GM19452 (cell line): ENCODE data around the gene AXIN2.
"Not testable (repeated sequence)": the region's sequence is repeated elsewhere in the genome, so short reads cannot be mapped to it uniquely, and the experiment has no call there.

Source experiments
- ATAC-seq: cut with Tn5 transposase; IDR thresholded peaks from one replicate; pipeline ENCODE4 v1.9.1; 2021; ENCODE audit not compliant: unreplicated experiment

AXIN2 gene

DNA sequence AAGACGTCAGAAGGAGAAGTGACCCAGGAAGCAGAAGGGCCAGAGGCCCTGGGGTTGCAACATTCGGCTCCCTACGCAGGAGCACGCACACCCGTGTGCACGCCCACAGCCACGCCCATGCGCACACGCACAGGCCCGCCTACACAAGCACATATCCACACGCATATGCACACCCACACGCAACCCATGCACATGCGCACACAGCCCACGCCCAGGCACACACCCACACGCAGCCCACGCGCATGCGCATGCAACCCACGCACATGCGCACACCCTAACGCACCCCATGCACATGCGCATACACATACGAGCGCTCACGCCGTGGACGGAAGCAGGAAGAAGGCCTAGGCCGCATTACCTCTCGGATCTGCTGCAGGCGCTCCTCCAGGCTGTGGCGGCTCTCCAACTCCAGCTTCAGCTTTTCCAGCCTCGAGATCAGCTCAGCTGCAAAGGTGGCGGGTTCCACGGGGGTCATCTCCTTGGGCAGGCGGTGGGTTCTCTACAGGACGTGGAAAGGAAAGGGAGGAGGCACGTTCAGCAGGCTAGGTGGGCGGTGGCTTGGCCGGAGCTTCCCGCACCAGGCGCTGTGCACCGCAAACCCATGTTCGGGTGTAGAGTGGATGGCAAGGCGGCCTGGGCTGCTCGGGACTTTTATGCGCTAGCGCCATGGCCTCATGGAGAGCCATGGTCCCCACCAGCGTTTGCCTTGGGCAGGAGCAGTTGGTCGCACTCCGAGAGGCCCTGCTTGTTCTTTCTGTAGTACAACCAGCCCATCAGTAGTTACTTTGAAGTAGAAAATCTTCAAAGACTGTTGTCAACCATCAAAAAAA lies 23.4 kb downstream of the AXIN2 start:
- no peak for ATAC-seq

DNA sequence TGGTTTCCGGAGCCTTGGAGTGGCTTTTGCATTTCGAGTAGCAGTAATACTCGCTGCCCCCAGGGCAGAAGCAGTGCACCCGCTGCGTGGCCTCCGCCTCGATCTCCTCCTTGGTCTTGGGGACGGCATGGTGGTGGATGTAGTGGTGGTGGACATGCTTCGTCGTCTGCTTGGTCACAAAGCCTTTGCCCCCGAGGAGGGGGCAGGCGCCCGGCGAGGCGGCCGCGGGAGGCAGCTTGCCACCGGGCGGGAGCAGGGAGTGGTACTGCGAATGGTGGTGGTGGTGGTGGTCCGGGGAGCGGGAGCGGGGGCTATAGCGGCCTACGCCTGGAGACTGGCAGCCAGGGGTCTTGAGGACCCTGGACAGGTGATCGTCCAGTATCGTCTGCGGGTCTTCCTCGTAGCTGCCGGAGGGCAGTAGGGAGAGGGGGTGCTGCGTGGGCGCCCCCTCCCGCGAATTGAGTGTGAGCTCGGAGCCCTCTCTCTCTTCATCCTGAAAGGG lies 24.1 kb downstream of the AXIN2 start:
- ATAC-seq = no peak

DNA sequence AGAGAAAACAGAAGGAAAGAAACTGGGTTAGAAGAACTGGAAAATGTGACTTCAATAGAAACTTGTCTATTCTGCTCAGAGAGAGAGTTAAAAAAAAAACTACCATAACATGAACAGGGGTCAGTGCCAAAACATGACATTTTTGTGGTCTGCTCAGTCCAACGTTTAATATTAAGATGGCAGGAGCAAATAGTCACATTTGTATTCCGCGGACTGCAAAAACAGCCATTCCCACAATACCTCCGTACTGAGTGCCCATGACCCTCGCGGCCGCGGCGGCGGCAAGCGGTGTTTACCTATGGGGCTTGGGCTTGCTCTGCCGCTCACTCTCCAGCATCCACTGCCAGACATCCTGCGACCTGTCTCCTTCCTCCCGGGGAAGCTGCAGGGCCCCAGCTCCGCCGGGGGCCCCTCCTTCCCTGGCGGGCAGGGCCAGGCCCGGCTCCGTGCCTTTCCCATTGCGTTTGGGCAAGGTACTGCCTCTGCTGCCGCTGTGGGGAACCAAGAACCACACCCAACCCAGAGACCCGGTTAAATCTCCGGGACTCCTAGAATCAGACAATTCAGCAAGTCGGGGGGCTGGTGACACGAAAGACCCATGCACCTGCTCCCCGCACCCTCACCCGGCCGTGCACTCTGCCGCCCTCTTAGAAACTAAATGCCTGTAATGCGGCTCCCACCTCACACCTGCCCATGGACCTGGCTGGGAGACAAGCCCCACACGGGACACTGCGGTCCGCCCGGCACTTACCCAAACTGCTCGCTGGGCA lies 24.7 kb downstream of the AXIN2 start:
- no peak for ATAC-seq

DNA sequence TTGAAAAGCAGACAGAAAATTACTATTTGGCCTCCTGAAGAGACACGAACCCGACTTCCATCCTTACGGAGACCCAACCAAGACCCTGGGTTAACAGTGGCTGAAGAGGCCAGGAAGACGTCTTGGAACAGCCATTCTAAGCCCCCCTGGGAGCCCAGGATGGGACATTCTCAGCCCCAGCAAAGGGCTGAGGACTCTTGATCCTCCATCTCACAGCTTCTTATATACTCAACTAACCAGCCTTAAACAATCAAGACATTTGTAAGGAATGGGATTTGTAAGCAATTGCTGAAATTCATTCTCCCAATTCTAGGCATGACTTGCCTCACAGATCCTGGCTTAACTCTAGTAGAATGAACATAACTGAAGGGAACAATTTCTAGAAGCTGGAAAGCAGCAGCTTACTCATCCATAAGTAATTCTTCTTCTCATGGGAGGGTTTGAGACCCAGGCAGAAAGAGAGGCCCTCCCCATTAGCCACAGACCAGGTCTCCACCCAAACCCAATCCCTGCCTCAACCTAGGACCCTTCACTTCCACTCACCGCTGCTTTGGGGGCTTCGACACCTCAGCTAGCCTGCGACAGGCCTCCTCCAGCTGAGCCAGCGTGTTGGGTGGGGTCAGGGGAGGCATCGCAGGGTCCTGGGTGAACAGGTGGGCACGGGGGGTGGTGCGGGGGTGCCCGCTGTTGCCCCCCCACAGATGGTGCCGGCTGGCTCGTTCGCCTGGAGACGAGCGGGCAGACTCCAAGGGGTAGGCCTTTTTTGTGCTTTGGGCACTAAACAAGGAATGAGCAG lies 25.5 kb downstream of the AXIN2 start:
- no peak for ATAC-seq

DNA sequence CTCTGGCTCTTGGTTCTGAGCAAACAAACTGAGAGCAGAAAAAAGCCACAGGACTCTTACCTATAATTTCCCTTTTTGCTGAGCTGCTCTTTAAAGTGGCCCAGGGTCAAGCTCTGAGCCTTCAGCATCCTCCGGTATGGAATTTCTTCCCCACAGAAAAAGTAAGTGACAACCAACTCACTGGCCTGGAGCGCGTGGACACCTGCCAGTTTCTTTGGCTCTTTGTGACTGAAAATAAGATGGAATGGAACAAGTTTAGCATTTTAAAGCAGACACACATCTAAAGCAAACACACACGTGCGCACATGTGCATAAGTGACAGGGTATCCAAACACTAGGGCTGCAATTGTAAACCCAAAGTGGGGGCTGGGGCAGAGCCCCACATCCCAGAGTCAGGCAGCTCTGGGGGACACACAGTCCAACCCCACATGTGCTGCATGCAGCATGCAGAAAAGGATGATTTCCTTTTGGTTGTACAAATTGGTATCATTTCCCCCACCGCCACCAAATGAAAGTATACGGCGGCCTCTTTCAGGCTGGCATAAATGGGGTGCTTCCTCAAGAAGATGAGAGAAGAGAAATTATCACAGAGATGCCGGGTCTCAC lies 27.5 kb downstream of the AXIN2 start:
- ATAC-seq = no peak

DNA sequence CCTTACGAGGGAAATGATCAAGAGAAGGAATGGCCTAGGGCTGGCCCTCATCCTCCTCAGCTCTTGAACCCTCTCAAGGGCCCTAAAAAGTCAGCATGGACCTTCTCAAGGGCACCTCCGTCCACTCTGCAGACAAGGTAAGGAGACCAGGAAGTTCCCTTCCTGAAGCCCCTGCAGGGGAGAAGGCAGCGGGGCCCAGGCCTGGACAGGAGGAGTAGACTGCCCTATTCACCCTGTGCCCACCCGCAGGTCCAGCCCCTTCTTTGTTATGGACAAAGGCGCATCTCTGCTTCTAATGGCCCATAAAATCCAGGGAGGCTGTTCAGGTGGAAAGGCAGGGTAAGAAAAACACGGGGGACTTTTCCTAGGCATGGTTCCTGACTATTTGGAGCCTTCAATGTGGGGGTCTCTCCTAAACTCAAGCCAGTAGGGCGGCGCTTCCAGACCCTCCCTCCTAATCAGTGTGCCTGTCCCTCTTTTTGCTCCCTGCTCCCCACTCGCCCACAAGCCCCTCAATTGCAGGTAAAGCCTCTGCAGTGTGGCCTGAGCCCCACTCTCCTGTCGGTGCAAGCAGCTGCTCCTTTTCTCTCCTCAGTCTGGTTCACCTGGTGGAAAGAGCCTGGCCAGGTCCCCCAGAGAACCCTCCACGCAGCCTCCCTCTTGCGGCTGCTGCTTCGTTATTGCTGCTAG lies 28.2 kb downstream of the AXIN2 start:
- no peak for ATAC-seq

DNA sequence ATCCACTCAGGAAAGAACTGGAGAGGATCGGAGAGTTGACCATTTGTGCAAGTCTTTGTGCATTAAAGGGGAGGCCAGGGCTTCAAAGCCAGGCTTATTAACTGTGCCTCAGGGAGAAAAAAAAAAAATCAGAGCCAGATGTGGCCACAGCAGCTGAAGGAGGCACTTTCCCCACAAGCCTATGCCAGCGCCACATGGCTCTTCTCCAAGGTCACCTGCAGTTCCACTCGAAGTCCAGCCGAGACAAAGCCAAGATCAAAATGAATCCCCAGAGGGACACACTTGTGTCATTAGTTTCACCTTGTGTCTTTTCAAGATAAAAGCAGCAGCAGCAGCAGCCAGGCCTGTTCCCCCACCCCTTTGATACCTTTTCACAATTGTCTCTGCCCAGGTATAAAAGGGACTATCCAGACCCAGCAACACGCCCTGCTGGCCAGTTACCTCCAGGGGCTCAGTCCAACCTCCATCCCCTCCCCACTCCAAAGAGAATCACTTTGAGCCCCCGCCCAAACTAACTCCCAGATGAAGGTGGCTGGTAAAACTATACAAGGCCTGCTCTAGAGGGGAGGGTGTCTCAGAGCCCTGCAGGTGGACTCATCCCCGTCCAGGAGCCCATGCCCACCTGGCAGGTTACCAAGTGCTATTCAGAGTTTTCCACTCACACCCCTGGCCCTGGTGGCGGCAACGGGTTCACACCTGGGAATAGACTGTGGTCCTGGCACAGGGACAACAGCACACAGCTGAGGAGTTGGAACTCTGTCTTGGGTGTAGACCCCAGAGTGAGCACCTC lies 29.2 kb downstream of the AXIN2 start:
- no peak for ATAC-seq

DNA sequence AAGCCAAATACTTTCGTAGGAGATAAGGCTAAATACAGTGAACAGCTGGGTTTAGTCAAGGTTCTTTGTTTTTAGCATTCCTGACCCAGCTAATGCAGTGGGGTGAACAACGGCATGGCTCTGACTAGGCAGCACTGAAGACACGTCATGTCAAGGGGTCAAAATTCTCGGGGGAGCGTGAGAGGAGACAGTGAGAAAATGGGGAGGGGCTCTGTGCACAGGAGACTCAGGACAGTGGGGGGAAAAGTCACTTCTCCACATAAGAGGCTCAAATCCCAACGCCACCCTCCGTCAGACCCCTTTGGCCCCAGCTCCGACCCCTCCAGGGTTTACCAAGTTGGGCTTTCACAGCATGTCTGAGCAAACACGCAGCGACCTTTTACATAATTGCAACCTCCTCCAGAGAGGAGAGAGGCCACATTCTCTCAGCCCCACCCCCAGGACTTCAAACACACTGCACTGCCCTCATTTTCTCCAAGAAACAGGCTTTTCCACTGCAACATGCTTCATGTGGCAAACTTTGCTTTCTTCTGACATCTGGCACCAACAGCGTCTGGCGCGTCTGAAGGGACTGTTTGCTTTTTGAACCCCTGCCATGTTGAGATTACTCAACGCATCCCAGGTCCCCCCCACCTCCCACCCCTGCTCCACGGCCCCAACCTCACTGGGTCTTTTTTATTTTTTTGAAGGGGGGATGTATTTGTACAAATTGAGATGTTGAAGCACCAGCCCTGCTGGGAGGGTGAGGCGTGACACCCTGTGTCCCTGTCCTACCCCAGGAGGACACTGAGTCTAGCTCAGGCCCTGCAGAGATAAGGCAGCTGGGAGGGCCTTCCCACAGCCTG lies 30.0 kb downstream of the AXIN2 start:
- no peak for ATAC-seq

DNA sequence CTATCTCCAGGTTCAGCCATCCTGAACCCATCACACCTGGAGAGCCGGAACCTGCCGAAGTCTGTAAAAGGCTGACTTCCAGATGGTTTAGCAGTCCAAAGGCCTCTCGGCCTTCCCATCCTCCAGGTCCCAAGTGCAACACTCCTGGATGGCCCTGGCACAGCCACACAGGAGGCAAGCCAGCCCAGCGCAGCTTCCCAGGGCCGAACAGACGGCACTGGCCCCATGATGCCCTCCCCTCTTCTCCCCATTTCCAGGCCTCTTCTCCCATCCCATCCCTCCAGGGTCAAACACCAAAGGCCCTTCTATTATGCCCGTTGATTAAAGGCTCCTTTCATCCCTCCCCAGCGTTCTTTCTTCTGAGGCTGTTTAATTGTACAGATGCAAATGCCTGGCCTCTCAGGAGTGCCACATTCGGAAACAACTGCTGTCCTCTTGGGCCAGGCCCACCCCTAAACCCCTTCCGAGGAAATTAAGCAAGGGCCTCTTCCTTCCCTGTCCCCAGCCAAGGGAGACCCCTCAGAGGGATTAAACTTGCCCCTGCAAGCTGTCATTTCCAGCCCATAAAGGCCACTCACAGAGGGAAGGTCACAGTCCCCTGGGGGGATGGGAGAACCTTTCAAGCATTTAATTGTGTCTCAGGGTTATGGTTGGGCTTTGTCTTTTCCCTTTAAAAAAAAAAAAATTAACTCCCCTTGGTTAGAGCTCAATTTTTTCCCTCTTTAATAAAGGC lies 30.8 kb downstream of the AXIN2 start:
- no peak for ATAC-seq

DNA sequence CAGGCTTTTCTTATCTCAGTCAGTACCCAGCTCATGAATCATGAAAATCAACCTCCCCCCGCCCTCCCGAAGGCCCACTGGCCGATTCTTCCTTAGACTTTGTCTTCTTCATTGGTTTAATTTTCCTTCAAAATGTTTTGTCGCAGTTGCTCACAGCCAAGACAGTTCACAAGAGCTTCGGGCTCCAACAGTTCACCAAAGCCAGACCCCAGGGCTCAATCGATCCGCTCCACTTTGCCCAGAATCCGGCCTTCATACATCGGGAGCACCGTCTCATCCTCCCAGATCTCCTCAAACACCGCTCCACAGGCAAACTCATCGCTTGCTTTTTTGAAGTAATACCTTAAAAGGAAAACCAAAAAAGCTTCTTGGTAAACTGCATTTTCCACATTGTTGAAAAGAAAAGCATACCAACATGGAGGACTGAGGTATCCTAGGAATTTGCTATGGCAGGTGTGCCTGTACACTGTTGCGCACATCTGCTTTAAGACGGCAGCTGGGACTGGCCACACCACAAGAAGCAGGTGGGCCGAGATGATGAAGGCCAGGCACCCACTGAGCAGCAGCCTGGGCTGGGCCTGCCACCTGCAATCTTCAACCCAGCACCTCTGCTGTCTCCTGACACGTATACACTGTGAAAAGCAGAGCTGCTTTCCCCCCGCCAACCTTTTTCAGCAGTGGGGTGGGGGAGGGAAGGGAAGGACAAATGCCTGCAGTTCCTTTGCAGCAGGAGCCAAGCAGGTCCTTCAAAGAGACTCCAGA lies 31.5 kb downstream of the AXIN2 start:
- ATAC-seq = no peak

DNA sequence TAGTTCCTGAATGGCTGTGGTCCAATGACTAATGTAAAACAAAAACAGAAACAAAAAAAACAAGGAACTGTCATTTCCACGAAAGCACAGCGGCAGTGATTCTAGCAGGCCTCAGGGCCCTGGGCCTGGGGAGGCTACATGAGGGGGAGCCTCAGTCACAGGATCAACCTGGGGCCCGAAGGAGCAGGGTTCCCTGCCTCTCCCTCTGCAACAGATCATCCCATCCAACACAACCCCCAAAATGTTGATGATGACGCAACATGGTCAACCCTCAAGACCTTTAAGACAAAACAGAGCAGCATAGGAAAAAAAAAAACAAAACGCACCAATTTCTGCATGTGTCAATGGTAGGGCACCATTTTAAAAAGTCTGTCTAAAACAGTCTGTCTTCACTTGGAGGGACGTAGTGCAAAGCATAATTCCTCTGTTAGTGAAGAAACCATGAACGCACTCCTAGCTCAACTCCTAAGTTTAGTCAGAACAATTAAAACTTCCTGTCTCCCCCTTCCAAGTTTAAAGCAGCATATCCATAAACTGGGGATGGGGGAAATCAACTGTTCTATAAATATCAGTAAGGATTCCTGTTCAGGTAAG lies 32.3 kb downstream of the AXIN2 start:
- no peak for ATAC-seq

DNA sequence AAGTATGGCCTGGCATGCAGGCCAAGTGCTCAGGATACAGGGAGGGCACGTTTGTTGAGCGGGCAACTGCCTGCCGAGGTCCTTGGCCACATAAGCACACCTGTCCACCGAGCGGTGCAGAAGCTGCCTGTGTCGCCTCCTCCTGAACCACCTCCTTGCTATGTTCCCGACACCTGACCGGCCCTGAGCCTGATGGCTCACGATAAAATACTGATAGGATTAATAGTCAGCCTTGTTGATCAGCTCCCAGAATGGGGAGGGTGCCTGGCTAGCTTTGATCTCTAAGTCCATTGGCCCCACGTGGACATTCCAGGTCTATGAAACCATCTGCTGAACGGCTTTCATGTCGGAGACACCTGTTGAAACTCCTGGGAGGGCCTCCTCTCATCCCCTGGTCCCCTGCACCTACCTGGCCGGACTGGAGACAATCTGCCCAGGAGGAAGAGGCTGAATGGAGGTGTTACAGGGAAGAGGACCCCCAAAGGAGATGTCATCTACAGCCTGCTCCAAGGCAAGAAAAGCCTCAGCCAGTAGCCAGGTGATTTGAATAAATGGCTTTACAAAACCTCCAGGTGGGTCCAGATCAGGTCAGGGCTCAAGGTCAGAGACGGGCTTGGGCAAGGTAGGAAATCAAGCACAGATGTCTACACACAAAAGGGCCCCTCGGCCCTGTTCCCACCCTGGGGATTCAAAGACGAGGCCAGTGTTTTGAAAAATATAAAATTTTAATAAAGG lies 33.4 kb downstream of the AXIN2 start:
- no peak for ATAC-seq

DNA sequence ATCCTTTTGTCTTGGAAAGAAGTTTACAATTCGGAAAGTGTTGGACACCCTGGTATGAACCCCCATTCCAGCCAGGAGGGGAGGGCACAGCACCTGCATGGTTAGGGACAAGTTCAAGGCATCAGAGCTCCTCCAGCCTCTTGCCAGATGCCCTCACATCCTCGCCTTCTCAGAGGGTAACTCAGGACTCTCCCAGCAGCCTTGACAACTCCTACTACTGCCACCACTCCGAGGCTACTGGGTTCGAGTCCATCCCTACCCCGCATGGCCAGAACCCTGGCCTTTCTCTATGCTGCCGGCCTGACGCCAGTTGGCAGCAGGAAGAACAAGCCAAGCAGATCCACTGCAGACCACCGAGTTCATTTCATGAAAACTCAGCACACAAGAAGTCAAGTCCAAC lies 34.1 kb downstream of the AXIN2 start:
- ATAC-seq = no peak

DNA sequence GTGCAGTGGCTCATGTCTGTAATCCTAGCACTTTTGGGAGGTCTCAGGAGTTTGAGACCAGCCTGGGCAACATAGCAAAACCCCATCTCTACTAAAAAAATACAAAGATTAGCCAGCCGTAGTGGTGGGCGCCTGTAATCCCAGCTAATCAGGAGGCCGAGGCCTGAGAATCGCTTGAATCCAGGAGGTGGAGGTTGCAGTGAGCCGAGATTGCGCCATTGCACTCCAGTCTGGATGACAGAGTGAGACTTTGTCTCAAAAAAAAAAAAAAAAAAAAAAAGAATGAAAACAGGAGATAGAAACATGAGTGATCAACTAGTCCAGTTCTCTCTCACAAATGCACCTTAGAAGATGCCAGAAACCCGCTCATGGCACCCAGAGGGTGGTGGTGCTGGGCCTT lies 34.6 kb downstream of the AXIN2 start:
- ATAC-seq = not testable (repeated sequence)

DNA sequence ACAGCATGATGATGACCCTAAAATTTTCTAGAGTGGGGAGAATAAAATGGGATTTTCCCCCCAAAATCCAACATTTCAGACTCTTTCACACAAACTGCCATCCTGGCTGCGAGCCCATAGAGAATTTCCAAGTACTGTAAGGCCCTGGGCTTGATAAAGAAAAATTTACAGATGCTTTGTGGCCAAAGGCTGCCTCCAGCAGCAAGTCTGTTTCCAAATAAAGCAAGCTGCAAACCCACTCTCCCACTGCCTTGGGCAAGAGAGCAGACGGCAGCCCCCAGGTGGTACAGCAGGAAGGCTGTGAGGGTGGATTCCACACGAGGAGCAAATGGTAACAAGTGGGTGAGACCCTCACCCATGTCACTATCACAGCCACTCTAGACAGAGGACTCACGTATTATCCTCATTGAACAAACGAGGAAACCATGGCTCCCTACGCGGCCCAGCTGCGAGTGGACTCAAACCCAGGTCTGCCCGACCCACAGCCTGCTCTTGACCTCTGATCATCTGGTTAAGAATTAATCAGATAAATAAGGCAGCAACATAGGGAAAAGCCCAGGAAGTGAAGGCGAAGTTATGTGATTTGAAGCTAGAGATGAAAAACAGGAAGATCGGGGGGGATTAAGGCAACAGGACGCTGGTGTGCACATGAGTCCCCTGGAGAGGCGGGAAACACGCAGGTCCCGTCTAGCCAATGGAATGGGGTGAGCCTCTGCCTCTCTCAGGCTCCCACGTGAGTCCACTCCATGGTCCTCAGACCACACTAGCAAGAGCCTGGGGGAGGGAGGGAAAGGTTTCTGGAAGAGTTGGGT lies 37.4 kb downstream of the AXIN2 start:
- no peak for ATAC-seq
